Endothelial cell of umbilical vein (primary cell): ENCODE measurements around the gene MTIF3.

ENCODE experiments used
- CTCF ChIP-seq, 2 donors: IDR thresholded peaks; 1 replicate in 1 of 2; 2 replicates in 1 of 2; pipeline ENCODE4 v1.5.1; 2011; ENCODE audit warnings: low read length in 2 of 2, mild to moderate bottlenecking in 2 of 2, moderate library complexity in 2 of 2, control low read depth in 1 of 2, inconsistent platforms in 1 of 2, low read depth in 1 of 2; ENCODE audit not compliant: insufficient read depth in 1 of 2; ENCODE audit errors: extremely low read depth in 1 of 2
- EZH2 ChIP-seq: IDR thresholded peaks from 2 replicates; pipeline ENCODE4 v1.6.1; 2012; ENCODE audit warnings: borderline replicate concordance, low read depth, mild to moderate bottlenecking, moderate library complexity, low read length, inconsistent platforms; ENCODE audit not compliant: severe bottlenecking
- GATA2 ChIP-seq: IDR thresholded peaks from 2 replicates; pipeline ENCODE4 v1.7.0; 2011; ENCODE audit warnings: low read depth, mild to moderate bottlenecking, moderate library complexity, mixed read lengths, low read length; ENCODE audit not compliant: insufficient read length, insufficient read depth
- JUN ChIP-seq: IDR thresholded peaks from 2 replicates; pipeline ENCODE4 v1.6.1; 2011; ENCODE audit warnings: borderline replicate concordance, low read depth; ENCODE audit not compliant: insufficient read length, insufficient read depth
- MAX ChIP-seq: IDR thresholded peaks from 2 replicates; pipeline ENCODE4 v1.6.1; 2011; ENCODE audit not compliant: insufficient read depth, insufficient read length
- MYC ChIP-seq: IDR thresholded peaks from one replicate; pipeline ENCODE4 v1.6.1; 2011; ENCODE audit warnings: mild to moderate bottlenecking, low read depth, low read length
- POLR2A ChIP-seq: IDR thresholded peaks from 2 replicates; pipeline ENCODE4 v1.6.1; 2012; ENCODE audit warnings: low read depth, mild to moderate bottlenecking, control low read depth, low read length
- POLR2AphosphoS5 ChIP-seq: IDR thresholded peaks from 2 replicates; pipeline ENCODE4 v1.6.1; 2012; ENCODE audit warnings: low read depth, mild to moderate bottlenecking, control low read depth, low read length, moderate library complexity; ENCODE audit not compliant: insufficient read depth

DNA sequence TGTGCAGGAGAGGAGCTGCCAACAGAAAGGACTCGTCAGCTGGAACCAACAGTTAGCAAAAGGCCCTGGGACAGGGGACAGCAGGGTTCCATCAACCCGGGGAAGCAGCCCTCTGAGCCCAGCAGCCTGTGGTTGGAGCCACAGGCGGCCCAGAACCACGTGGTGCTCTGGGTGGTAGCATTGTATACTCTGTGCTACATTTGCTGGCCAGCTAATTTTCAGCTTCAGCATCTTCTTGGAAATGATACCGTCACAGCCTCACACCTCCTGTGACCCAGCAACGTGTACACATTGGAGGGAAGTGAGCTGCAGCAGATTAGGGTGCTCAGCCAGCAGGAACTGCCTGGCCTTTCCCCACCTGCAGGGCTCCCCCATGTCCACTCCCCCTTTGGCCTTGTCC is 13.1 kb upstream of the MTIF3 start:
- TF ChIP-seq CTCF (IDR thresholded peaks at IDR 0.05; ENCODE audit: extremely low read depth in 1 of 2, insufficient read depth in 1 of 2, low read depth in 1 of 2, low read length in 2 of 2) (no peak), POLR2AphosphoS5 (no peak), EZH2 (no peak), POLR2A (no peak), MAX (no peak), JUN (no peak), GATA2 (no peak), MYC (no peak)
